Measurements from ENCODE around the gene TTLL10.

DNA sequence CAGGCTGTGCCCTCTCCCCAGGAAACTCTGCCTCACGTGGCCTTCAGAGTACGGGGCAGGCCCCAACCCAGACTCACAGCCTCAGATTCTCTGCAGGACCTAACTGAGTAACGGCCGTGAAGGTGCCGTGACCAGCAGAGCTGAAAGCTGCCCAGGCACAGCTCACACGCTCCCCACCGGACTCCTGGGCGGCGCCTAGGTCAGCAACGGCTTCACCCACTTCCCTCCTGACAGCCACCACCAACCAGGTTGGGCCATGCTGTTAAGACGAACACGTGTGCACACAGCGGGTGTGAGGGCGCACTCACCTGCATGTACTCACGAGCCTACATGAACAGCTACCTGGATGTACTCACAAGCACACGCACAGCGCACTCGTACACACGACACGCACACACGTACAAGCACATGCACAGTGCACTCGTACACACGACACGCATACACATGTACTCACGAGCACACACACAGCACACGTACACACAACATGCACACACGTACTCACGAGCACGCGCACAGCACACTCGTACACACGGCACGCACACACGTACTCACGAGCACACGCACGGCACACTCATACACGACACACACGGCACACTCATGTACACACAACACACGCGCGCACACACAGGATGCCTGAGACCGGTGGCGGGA, 49.0 kb downstream of the TTLL10 start:
- TF ChIP-seq, protein P1, sequence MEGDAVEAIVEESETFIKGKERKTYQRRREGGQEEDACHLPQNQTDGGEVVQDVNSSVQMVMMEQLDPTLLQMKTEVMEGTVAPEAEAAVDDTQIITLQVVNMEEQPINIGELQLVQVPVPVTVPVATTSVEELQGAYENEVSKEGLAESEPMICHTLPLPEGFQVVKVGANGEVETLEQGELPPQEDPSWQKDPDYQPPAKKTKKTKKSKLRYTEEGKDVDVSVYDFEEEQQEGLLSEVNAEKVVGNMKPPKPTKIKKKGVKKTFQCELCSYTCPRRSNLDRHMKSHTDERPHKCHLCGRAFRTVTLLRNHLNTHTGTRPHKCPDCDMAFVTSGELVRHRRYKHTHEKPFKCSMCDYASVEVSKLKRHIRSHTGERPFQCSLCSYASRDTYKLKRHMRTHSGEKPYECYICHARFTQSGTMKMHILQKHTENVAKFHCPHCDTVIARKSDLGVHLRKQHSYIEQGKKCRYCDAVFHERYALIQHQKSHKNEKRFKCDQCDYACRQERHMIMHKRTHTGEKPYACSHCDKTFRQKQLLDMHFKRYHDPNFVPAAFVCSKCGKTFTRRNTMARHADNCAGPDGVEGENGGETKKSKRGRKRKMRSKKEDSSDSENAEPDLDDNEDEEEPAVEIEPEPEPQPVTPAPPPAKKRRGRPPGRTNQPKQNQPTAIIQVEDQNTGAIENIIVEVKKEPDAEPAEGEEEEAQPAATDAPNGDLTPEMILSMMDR (IDR thresholded peaks at IDR 0.05), result no peak
- TF ChIP-seq POLR2A (IDR thresholded peaks at IDR 0.05) (no peak), EP300 (IDR thresholded peaks at IDR 0.05) (no peak)

Measured in tibial nerve (tissue), 4 donors.